ENCODE data around the gene SOWAHA. TPM values are rescaled to one million over a fixed set of nuclear protein-coding genes. Genes with fewer than 3 reads are reported as not detected.

The SOWAHA gene
- total RNA-seq, 1 donor from 2014 or later = 0.18 TPM

GRCh38 chr5:132834057-132834456 is 21.0 kb downstream of the SOWAHA start:
- intact Hi-C loops (cut with DNase I) = no loop called here
- ATAC-seq = no peak

GRCh38 chr5:132836852-132837251 is 23.8 kb downstream of the SOWAHA start:
- Histone ChIP-seq H3K4me3 (no peak overlapping the region), H3K27ac (no peak overlapping the region), H3K27me3 (ENCODE audit: low read depth) (no peaks in the 10 kb centered on the region), H3K4me1 (peaks cover 23% of the 10 kb centered on the region), H3K9me3 (no peaks in the 10 kb centered on the region), H3K36me3 (no peaks in the 10 kb centered on the region)
- intact Hi-C loops (cut with DNase I) = no loop called here
- ATAC-seq (no peak), DNase-seq (no peak)
- TF ChIP-seq CTCF (IDR thresholded peaks at IDR 0.05) = no peak

More at GRCh38 chr5:132834057-132834456, 21.0 kb downstream of the SOWAHA start:
- Histone ChIP-seq H3K4me1 (peaks cover 22% of the 10 kb centered on the region), H3K27ac (no peak overlapping the region), H3K36me3 (no peaks in the 10 kb centered on the region), H3K27me3 (ENCODE audit: low read depth) (no peaks in the 10 kb centered on the region), H3K9me3 (no peaks in the 10 kb centered on the region), H3K4me3 (no peak overlapping the region)
- no peak for TF ChIP-seq CTCF (IDR thresholded peaks at IDR 0.05)
- DNase-seq = no peak

GRCh38 chr5:132837868-132838267 is 24.8 kb downstream of the SOWAHA start:
- H3K36me3 ChIP-seq = no peaks in the 10 kb centered on the region
- H3K4me1 ChIP-seq = peaks cover 23% of the 10 kb centered on the region
- intact Hi-C loops (cut with DNase I) = no loop called here
- H3K9me3 ChIP-seq = no peaks in the 10 kb centered on the region
- peak overlapping the region; percentile 26 for H3K27ac ChIP-seq
- H3K27me3 ChIP-seq (ENCODE audit: low read depth) = no peaks in the 10 kb centered on the region
- TF ChIP-seq CTCF (IDR thresholded peaks at IDR 0.05) = no peak
- H3K4me3 ChIP-seq = no peak overlapping the region
- DNase-seq = no peak
- ATAC-seq = peak; percentile 11 to 22

GRCh38 chr5:132838516-132839282 is 25.6 kb downstream of the SOWAHA start:
- ATAC-seq (no peak), DNase-seq (no peak)
- H3K27ac ChIP-seq = peak overlapping the region; percentile 75
- H3K4me1 ChIP-seq = peaks cover 23% of the 10 kb centered on the region
- H3K27me3 ChIP-seq (ENCODE audit: low read depth) = no peaks in the 10 kb centered on the region
- intact Hi-C loops (cut with DNase I) = no loop called here
- no peak for TF ChIP-seq CTCF (IDR thresholded peaks at IDR 0.05)
- no peaks in the 10 kb centered on the region for H3K9me3 ChIP-seq
- H3K4me3 ChIP-seq = no peak overlapping the region
- H3K36me3 ChIP-seq = no peaks in the 10 kb centered on the region

GRCh38 chr5:132839426-132840301 is 26.6 kb downstream of the SOWAHA start:
- Histone ChIP-seq H3K27me3 (ENCODE audit: low read depth) (no peaks in the 10 kb centered on the region), H3K27ac (peak overlapping the region; percentile 75), H3K4me1 (peaks cover 23% of the 10 kb centered on the region), H3K36me3 (no peaks in the 10 kb centered on the region), H3K9me3 (no peaks in the 10 kb centered on the region), H3K4me3 (no peak overlapping the region)
- DNase-seq = no peak
- intact Hi-C loops (cut with DNase I) = no loop called here
- peak; percentile 43 to 56 for ATAC-seq
- no peak for TF ChIP-seq CTCF (IDR thresholded peaks at IDR 0.05)
